Upper lobe of right lung (tissue), 1 donor: ENCODE measurements around the gene ANXA2. TPM values are rescaled to one million over a fixed set of nuclear protein-coding genes. Genes with fewer than 3 reads are reported as not detected.

Experiments used
- ATAC-seq: fragments of 200-7000 bp; cut with Tn5 transposase; one replicate; pipeline ENCODE4 v1.9.1; 2020; ENCODE audit warnings: mild to moderate bottlenecking, moderate library complexity
- DNase-seq: peaks from one replicate; pipeline ENCODE4 v3.0.0-alpha.2; 2020
- H3K27ac ChIP-seq: fragments of 200-600 bp; one replicate; pipeline ENCODE4 v1.8.0; 2022
- H3K27me3 ChIP-seq: fragments of 200-600 bp; one replicate; pipeline ENCODE4 v1.8.0; 2022; ENCODE audit warnings: mild to moderate bottlenecking
- H3K36me3 ChIP-seq: fragments of 200-600 bp; one replicate; pipeline ENCODE4 v1.8.0; 2022
- H3K4me1 ChIP-seq: fragments of 200-600 bp; one replicate; pipeline ENCODE4 v1.8.0; 2022
- H3K4me3 ChIP-seq: fragments of 200-600 bp; one replicate; pipeline ENCODE4 v1.8.0; 2022; ENCODE audit warnings: mild to moderate bottlenecking
- H3K9me3 ChIP-seq: fragments of 200-600 bp; one replicate; pipeline ENCODE4 v1.8.0; 2022
- intact Hi-C: fragments of 100-400 bp; cut with DNase I; formaldehyde crosslinking; loops from one replicate; pipeline ENCODE4 v1.11.0; 2022
- total RNA-seq: library from RNA; stranded (reverse); fragmentation: NEBNext Ultra II Directional; extraction: Animal tissue kit (Norgen Biotek cat#: 25700); gene quantifications from one replicate; pipeline ENCODE4 v1.2.1, GENCODE V29; 2021
- TF ChIP-seq, protein P1 (sequence below): fragments of 200-600 bp; IDR thresholded peaks from one replicate; pipeline ENCODE4 v1.8.0; 2022; ENCODE audit warnings: antibody characterized with exemption
- donor health status: DM: no; HTN: yes; CAD: no; lungs with severe emphysema.

The ANXA2 gene
- total RNA-seq, 1 donor from 2014 or later = 818 TPM

DNA sequence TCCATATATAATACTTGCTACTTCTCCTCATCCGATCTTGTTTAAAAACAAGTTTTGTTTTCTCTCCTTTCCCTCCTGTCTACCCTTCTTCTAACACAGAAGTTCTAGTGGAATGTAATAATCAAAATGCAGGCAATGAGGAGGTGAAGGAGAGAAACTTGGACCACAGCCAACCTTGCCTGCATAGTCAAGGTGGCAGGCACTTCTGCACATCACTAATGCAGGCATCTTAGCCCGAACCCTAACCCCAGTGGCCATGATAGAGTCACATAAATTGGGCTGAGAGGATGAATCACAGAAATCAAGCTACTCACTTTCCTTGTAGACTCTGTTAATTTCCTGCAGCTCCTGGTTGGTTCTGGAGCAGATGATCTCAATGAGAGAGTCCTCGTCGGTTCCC, 41.0 kb downstream of the ANXA2 start:
- no peak overlapping the region for H3K27ac ChIP-seq
- DNase-seq (no peak), ATAC-seq (no peak)
- H3K4me1 ChIP-seq = no peaks in the 10 kb centered on the region
- H3K36me3 ChIP-seq = peaks cover 99% of the 10 kb centered on the region
- intact Hi-C loops = loop anchor here (10.0 kb wide), 1 partner anchor 88 kb away; no protein-coding TSS in a partner anchor
- no peaks in the 10 kb centered on the region for H3K27me3 ChIP-seq
- TF ChIP-seq, protein P1, sequence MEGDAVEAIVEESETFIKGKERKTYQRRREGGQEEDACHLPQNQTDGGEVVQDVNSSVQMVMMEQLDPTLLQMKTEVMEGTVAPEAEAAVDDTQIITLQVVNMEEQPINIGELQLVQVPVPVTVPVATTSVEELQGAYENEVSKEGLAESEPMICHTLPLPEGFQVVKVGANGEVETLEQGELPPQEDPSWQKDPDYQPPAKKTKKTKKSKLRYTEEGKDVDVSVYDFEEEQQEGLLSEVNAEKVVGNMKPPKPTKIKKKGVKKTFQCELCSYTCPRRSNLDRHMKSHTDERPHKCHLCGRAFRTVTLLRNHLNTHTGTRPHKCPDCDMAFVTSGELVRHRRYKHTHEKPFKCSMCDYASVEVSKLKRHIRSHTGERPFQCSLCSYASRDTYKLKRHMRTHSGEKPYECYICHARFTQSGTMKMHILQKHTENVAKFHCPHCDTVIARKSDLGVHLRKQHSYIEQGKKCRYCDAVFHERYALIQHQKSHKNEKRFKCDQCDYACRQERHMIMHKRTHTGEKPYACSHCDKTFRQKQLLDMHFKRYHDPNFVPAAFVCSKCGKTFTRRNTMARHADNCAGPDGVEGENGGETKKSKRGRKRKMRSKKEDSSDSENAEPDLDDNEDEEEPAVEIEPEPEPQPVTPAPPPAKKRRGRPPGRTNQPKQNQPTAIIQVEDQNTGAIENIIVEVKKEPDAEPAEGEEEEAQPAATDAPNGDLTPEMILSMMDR = no peak
- H3K9me3 ChIP-seq = no peaks in the 10 kb centered on the region
- H3K4me3 ChIP-seq = no peak overlapping the region

DNA sequence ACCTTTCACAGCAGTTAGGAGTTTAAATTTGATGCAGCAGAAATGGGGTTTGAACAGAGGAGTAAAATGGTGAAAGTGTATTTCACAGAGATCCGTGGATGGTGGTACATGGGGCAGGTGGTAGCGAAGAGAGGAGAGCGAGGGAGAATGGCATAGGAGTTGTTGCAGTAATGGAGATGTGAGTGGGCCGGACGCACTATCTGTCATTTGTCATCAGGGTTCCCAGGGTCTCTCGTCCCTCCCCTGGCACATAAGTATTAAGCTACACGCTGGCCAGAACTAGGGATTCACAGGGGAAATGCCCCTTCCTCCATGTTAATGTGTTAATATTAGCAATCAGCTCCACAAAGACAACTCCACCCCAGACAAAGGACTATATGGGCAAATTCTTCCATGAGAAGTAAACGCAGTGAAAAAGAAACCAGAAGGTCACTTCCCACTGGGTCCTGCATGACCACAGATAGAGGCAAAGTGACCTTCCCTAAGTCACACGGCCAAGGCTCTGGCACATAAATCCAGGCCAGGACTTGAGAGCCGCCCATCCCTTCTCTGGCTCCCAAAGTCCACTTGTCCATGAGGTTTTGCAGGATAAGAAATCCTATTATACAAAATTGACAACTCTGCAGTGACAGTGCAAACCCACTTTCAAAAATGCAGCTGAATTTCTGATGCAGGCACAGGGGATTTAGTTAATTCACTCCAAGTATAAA, 42.5 kb downstream of the ANXA2 start:
- H3K27ac ChIP-seq = no peak overlapping the region
- intact Hi-C loops = loop anchor here (10.0 kb wide), 1 partner anchor 89 kb away; no protein-coding TSS in a partner anchor

DNA sequence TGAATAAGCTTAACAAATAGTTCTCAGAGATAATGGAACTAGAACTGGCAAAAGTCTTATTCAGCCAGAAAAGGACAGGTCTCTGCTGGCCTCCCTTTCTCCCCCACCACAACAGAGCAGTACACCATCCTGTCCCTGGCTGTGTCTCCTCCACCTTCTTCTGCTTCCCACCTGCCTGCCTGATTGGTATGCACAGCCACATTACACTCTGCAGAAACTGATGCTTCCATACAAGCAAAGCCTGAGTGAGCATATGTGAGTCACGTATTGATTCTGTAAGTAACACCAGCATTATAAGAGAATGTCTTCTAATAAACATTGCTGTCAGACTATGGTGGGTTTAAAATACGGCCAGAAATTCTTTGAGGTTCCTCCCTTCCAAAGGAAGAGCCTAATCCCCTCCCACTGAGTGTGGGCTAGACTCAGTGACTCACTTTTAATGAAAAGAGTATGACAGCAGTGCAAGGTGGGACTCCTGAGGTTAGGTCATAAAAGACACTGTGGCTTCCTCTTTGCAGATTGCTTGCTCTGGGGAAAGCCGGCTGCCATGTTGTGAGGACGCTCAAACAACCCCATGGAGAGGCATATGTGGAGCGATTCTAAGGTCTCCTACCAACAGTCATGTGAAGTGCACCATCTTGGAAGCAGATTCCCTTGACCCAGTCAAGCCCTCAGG, 44.4 kb downstream of the ANXA2 start:
- peaks cover 95% of the 10 kb centered on the region for H3K36me3 ChIP-seq
- ATAC-seq (no peak), DNase-seq (no peak)
- no peaks in the 10 kb centered on the region for H3K4me1 ChIP-seq
- TF ChIP-seq, protein P1 = no peak
- intact Hi-C loops = loop anchor here (10.0 kb wide), 1 partner anchor 91 kb away; no protein-coding TSS in a partner anchor
- H3K4me3 ChIP-seq = no peak overlapping the region
- H3K27ac ChIP-seq = no peak overlapping the region
- no peaks in the 10 kb centered on the region for H3K27me3 ChIP-seq
- no peaks in the 10 kb centered on the region for H3K9me3 ChIP-seq

More for the DNA sequence above, 42.5 kb downstream of the ANXA2 start:
- TF ChIP-seq, protein P1 = no peak
- no peak overlapping the region for H3K4me3 ChIP-seq
- H3K4me1 ChIP-seq = no peaks in the 10 kb centered on the region
- DNase-seq (no peak), ATAC-seq (no peak)
- no peaks in the 10 kb centered on the region for H3K9me3 ChIP-seq
- H3K36me3 ChIP-seq = peaks cover 99% of the 10 kb centered on the region
- H3K27me3 ChIP-seq = no peaks in the 10 kb centered on the region

DNA sequence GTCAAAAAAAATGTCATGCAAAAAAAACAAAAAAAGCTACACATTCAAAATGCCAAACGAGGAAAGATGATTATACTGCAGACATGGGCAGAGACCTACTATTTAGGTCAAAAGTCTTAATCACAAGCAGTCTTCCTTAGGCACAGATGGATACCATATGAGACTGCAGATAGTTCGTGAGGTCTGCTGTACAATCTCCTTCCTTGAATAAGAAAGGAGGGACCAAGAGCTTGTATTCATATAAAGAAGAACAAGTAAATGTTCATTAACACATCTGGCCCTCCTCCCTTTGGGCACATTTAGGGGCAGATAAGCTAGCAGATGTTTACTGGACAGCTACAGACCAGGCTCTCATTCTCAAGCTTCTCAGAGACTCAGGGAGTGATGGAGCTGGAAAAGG, 45.3 kb downstream of the ANXA2 start:
- no peak for ATAC-seq
- Histone ChIP-seq H3K4me1 (no peaks in the 10 kb centered on the region), H3K4me3 (no peak overlapping the region), H3K27me3 (no peaks in the 10 kb centered on the region), H3K27ac (no peak overlapping the region), H3K36me3 (peaks cover 95% of the 10 kb centered on the region), H3K9me3 (no peaks in the 10 kb centered on the region)
- intact Hi-C loops = loop anchor here (10.0 kb wide), 1 partner anchor 92 kb away; no protein-coding TSS in a partner anchor
- DNase-seq = no peak
- TF ChIP-seq, protein P1 = no peak

DNA sequence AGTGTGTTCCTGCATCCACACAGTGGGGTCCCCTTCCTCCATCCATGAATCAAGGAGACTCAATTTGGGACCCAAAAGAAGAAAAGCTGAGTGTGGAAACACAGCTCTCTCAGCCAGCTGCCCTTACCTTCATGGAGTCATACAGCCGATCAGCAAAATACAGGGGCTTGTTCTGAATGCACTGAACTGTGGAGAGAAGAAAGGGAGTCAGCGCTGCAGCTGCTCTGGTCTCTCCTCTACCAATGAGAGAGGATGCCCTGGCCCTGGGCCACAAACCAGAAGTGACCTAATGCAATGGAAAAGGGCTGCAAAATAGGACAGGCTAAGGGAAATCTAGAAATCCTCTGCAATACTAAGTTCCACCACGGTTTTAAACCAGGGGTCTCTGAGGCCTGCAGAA, 46.7 kb downstream of the ANXA2 start:
- H3K9me3 ChIP-seq = no peaks in the 10 kb centered on the region

More for the DNA sequence above, 46.7 kb downstream of the ANXA2 start:
- Histone ChIP-seq H3K4me1 (no peaks in the 10 kb centered on the region), H3K27ac (no peak overlapping the region), H3K36me3 (peaks cover 95% of the 10 kb centered on the region), H3K4me3 (no peak overlapping the region), H3K27me3 (no peaks in the 10 kb centered on the region)
- DNase-seq = no peak
- TF ChIP-seq, protein P1 = no peak
- intact Hi-C loops = loop anchor here (10.0 kb wide), 1 partner anchor 94 kb away; no protein-coding TSS in a partner anchor
- ATAC-seq = no peak
